B cell (primary cell): ENCODE data around the gene SEC61A1. TPM values are rescaled to one million over a fixed set of nuclear protein-coding genes. Genes with fewer than 3 reads are reported as not detected.

Experiments used
- ATAC-seq: fragments of 200-7000 bp; cut with Tn5 transposase; one replicate; pipeline ENCODE4 v1.10.0; 2021; ENCODE audit warnings: low read depth, mild to moderate bottlenecking, moderate number of reproducible peaks, moderate library complexity
- CTCF ChIA-PET: fragments of 350-600 bp; sonication (Branson Sonifier 250); formaldehyde crosslinking; loops from one replicate; lab custom pipeline; 2021; ENCODE audit warnings: antibody characterized with exemption, inconsistent platforms; lab: Charles Lee
- POLR2A ChIA-PET: fragments of 350-600 bp; sonication (Branson Sonifier 250); formaldehyde crosslinking; loops from one replicate; lab custom pipeline; 2021; ENCODE audit warnings: antibody characterized with exemption; lab: Charles Lee
- DNase-seq: peaks from one replicate; pipeline ENCODE4 v3.0.0; 2013
- H2AFZ ChIP-seq: 2 replicates; pipeline ENCODE4 v1.6.1; 2012; ENCODE audit warnings: mild to moderate bottlenecking, low read depth, low read length; ENCODE audit not compliant: insufficient read depth, poor library complexity, severe bottlenecking
- H3K27ac ChIP-seq, 2 donors: 1 replicate in 1 of 2; 2 replicates in 1 of 2; pipeline ENCODE4 v1.5.1; 2012 to 2013; ENCODE audit warnings: low read length in 2 of 2, mild to moderate bottlenecking in 2 of 2, moderate library complexity in 1 of 2
- H3K27me3 ChIP-seq, 4 experiments: fragments of 200-600 bp in 1 of 4; sonication (generic) in 1 of 4; replicated peaks in 1 of 4; 1 replicate in 2 of 4; 2 replicates in 2 of 4; pipeline versions ENCODE4 v1.6.1 to v1.7.0; 2013 to 2016; ENCODE audit warnings: low read length in 3 of 4, mild to moderate bottlenecking in 2 of 4, mixed read lengths in 1 of 4, moderate library complexity in 1 of 4; ENCODE audit not compliant: insufficient read depth in 4 of 4, control insufficient read depth in 3 of 4; ENCODE audit errors: control extremely low read depth in 1 of 4
- H3K36me3 ChIP-seq, 2 experiments: replicated peaks in 1 of 2; 1 replicate in 1 of 2; 2 replicates in 1 of 2; pipeline versions ENCODE4 v1.6.1 to v1.7.1; 2013; ENCODE audit warnings: low read length in 1 of 2; ENCODE audit not compliant: insufficient read depth in 2 of 2, control insufficient read depth in 1 of 2; ENCODE audit errors: control extremely low read depth in 1 of 2, extremely low read depth in 1 of 2
- H3K4me1 ChIP-seq, 2 donors: fragments of 200-600 bp in 1 of 2; sonication (generic) in 1 of 2; 1 replicate in 1 of 2; 2 replicates in 1 of 2; pipeline versions ENCODE4 v1.5.1 to v1.6.1; 2013 to 2017; ENCODE audit warnings: low read length in 2 of 2; ENCODE audit not compliant: control insufficient read depth in 2 of 2, insufficient read depth in 2 of 2
- H3K4me2 ChIP-seq: replicated peaks from 2 replicates; pipeline ENCODE3; 2012; ENCODE audit warnings: mild to moderate bottlenecking, low read depth, low read length; ENCODE audit not compliant: poor library complexity, severe bottlenecking
- H3K4me3 ChIP-seq, 5 experiments: fragments of 200-600 bp in 1 of 5; sonication (generic) in 1 of 5; 1 replicate in 3 of 5; 2 replicates in 2 of 5; pipeline versions ENCODE4 v1.5.1 to v1.7.0; 2011 to 2016; ENCODE audit warnings: low read length in 4 of 5, mild to moderate bottlenecking in 4 of 5, low read depth in 2 of 5, control low read depth in 1 of 5, moderate library complexity in 1 of 5; ENCODE audit not compliant: insufficient read depth in 1 of 5; ENCODE audit errors: control extremely low read depth in 1 of 5, extremely low read depth in 1 of 5
- H3K79me2 ChIP-seq: fragments of 200-600 bp; sonication (generic); one replicate; pipeline ENCODE4 v1.6.0; 2016; ENCODE audit warnings: low read length; ENCODE audit not compliant: control insufficient read depth, insufficient read depth
- H3K9ac ChIP-seq: fragments of 200-600 bp; sonication (generic); 2 replicates; pipeline ENCODE4 v1.6.1; 2017; ENCODE audit warnings: mild to moderate bottlenecking, low read length, moderate library complexity
- H3K9me3 ChIP-seq, 3 donors: one replicate each; pipeline versions ENCODE4 v1.6.1 to v1.7.1; 2013; ENCODE audit warnings: low read length in 2 of 3; ENCODE audit not compliant: control insufficient read depth in 2 of 3, insufficient read depth in 1 of 3; ENCODE audit errors: control extremely low read depth in 1 of 3
- H4K20me1 ChIP-seq: 2 replicates; pipeline ENCODE4 v1.6.0; 2012; ENCODE audit warnings: mild to moderate bottlenecking, low read length; ENCODE audit not compliant: insufficient read depth, control insufficient read depth, poor library complexity, severe bottlenecking
- H3K27ac Mint-ChIP-seq: one replicate; pipeline ENCODE4 v1.8.0; 2021; ENCODE audit warnings: mixed read lengths
- H3K27me3 Mint-ChIP-seq: one replicate; pipeline ENCODE4 v1.8.0; 2021; ENCODE audit warnings: mixed read lengths
- H3K4me1 Mint-ChIP-seq: one replicate; pipeline ENCODE4 v1.8.0; 2021; ENCODE audit warnings: mixed read lengths
- H3K4me3 Mint-ChIP-seq: one replicate; pipeline ENCODE4 v1.8.0; 2021; ENCODE audit warnings: mixed read lengths
- H3K9me3 Mint-ChIP-seq: one replicate; pipeline ENCODE4 v1.8.0; 2022; ENCODE audit warnings: mixed read lengths; ENCODE audit not compliant: insufficient read depth
- EZH2 ChIP-seq: IDR thresholded peaks from 2 replicates; pipeline ENCODE4 v1.6.1; 2012; ENCODE audit warnings: borderline replicate concordance, low read depth, mild to moderate bottlenecking, moderate library complexity, low read length; ENCODE audit not compliant: insufficient read depth, poor library complexity, severe bottlenecking
- WGBS: methylation state at CpG from one replicate; pipeline ENCODE4 v1.1.5; 2013; ENCODE audit warnings: missing lambda C conversion rate; ENCODE audit not compliant: insufficient coverage; 5-methylcytosine and 5-hydroxymethylcytosine counted together
- intact Hi-C: fragments of 100-400 bp; cut with micrococcal nuclease; formaldehyde crosslinking; loops from one replicate; pipeline ENCODE4 v1.10.0; 2022
- polyA plus RNA-seq: library from polyadenylated mRNA; depleted of rRNA; stranded (reverse); fragments of >200 nt; gene quantifications from 2 replicates; pipeline ENCODE4 v1.2.3, GENCODE V29; 2012
- total RNA-seq, 2 donors: library from RNA; stranded (reverse); fragments of 120-200 nt in 1 of 2; gene quantifications; 1 replicate in 1 of 2; 2 replicates in 1 of 2; pipeline versions ENCODE4 v1.2.3 to v1.2.4, GENCODE V29; 2013 to 2022
- TF ChIP-seq, protein P1 (sequence below): fragments of 200-600 bp; IDR thresholded peaks from one replicate; pipeline ENCODE4 v1.8.0; 2022; ENCODE audit warnings: antibody characterized with exemption, mild to moderate bottlenecking

Gene SEC61A1
- total and polyA plus RNA-seq, 2 donors (not counting 1 experiment from before 2014, with no cell fraction given): 48.4 to 79.4 TPM

DNA sequence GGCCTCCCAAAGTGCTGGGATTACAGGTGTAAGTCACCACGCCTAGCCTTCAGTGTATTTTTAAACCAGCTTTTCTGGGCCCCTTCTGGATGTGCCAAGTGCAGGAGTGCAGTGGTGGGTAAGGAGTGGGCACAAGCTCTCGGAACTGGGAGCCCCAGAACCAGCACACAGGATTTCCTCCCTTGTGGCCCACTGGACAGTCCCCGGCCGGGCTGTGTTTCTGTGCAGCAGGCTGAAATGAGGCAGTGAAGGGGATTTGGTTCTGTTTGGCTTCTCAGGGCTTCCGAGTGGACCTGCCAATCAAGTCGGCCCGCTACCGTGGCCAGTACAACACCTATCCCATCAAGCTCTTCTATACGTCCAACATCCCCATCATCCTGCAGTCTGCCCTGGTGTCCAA, 14.4 kb downstream of the SEC61A1 start:
- POLR2A ChIA-PET: interaction anchor here (0.5 kb wide), 1 partner anchor 478 kb away, joined by 4 read pairs; no protein-coding TSS in a partner anchor

DNA sequence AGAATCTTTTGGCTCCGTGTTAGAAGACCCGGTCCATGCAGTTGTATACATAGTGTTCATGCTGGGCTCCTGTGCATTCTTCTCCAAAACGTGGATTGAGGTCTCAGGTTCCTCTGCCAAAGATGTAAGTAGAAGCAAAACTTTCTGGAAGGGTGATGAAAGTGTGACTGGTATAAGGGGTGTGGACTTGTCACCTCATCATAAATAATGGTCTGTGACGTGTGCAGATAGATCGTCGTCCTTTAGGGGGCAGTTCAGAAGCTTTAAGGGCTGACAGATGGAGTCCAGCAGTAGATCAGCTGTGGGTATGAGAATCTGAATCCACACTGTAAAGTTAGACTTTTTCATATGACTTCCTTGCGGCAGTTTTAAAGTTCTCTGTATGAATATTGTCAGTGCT, 15.3 kb downstream of the SEC61A1 start:
- H4K20me1 ChIP-seq: peaks cover 24% of the 10 kb centered on the region
- H3K27me3 ChIP-seq: no peaks in the 10 kb centered on the region
- no peaks in the 10 kb centered on the region for H3K79me2 ChIP-seq
- H3K27ac ChIP-seq: no peak overlapping the region
- TF ChIP-seq, protein P1, sequence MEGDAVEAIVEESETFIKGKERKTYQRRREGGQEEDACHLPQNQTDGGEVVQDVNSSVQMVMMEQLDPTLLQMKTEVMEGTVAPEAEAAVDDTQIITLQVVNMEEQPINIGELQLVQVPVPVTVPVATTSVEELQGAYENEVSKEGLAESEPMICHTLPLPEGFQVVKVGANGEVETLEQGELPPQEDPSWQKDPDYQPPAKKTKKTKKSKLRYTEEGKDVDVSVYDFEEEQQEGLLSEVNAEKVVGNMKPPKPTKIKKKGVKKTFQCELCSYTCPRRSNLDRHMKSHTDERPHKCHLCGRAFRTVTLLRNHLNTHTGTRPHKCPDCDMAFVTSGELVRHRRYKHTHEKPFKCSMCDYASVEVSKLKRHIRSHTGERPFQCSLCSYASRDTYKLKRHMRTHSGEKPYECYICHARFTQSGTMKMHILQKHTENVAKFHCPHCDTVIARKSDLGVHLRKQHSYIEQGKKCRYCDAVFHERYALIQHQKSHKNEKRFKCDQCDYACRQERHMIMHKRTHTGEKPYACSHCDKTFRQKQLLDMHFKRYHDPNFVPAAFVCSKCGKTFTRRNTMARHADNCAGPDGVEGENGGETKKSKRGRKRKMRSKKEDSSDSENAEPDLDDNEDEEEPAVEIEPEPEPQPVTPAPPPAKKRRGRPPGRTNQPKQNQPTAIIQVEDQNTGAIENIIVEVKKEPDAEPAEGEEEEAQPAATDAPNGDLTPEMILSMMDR: no peak
- TF ChIP-seq EZH2: no peak
- no peaks in the 10 kb centered on the region for H3K4me1 Mint-ChIP-seq
- H3K4me3 ChIP-seq: no peak overlapping the region
- intact Hi-C loops: no loop called here
- no peaks in the 10 kb centered on the region for H3K9me3 Mint-ChIP-seq
- H3K4me2 ChIP-seq: no peak overlapping the region
- H3K9ac ChIP-seq: no peak overlapping the region
- no peaks in the 10 kb centered on the region for H3K9me3 ChIP-seq
- H3K27me3 Mint-ChIP-seq: no peaks in the 10 kb centered on the region
- H3K36me3 ChIP-seq: peaks cover 4 to 89% of the 10 kb centered on the region in 2 experiments
- ChIA-PET POLR2A (no interaction called here), CTCF (interaction anchor here (1.0 to 2.8 kb wide), 3 partner anchors 11 to 438 kb away, joined by 3 to 14 read pairs (median 6); no protein-coding TSS in a partner anchor)
- ATAC-seq (no peak), DNase-seq (no peak)
- H3K4me1 ChIP-seq: no peaks in the 10 kb centered on the region
- H3K27ac Mint-ChIP-seq: no peak overlapping the region
- no peak overlapping the region for H3K4me3 Mint-ChIP-seq
- H2AFZ ChIP-seq: no peak overlapping the region
- WGBS: 90% methylated on average over 6 of the region's 7 CpGs

More for the DNA sequence above, 14.4 kb downstream of the SEC61A1 start:
- Mint-ChIP-seq H3K9me3 (no peaks in the 10 kb centered on the region), H3K27me3 (no peaks in the 10 kb centered on the region), H3K4me1 (no peaks in the 10 kb centered on the region), H3K4me3 (no peak overlapping the region), H3K27ac (no peak overlapping the region)
- Histone ChIP-seq H3K36me3 (peaks cover 4 to 93% of the 10 kb centered on the region in 2 experiments), H3K27ac (no peak overlapping the region), H2AFZ (no peak overlapping the region), H4K20me1 (peaks cover 19% of the 10 kb centered on the region), H3K9ac (no peak overlapping the region), H3K4me3 (no peak overlapping the region), H3K4me2 (no peak overlapping the region), H3K9me3 (no peaks in the 10 kb centered on the region), H3K4me1 (no peaks in the 10 kb centered on the region), H3K27me3 (no peaks in the 10 kb centered on the region), H3K79me2 (no peaks in the 10 kb centered on the region)
- no peak for ATAC-seq
- CTCF ChIA-PET: interaction anchor here (1.7 kb wide), 1 partner anchor 67 kb away, joined by 8 read pairs; no protein-coding TSS in a partner anchor
- 92% methylated on average over 9 of the region's 9 CpGs for WGBS
- intact Hi-C loops: no loop called here
- TF ChIP-seq, protein P1: no peak
- TF ChIP-seq EZH2: no peak
- no peak for DNase-seq
